HepG2 (cell line): ENCODE measurements around the gene ANG. TPM values are rescaled to one million over a fixed set of nuclear protein-coding genes. Genes with fewer than 3 reads are reported as not detected.
A peak's percentile ranks its signal among the peaks of the same experiment; 100 is the strongest.

Source experiments
- CBFB ChIP-seq: sonication (generic); formaldehyde crosslinking; IDR thresholded peaks from 2 replicates; pipeline ENCODE4 v1.4.0; 2020; ENCODE audit warnings: missing genetic modification reagents
- CENPT ChIP-seq: sonication (generic); formaldehyde crosslinking; IDR thresholded peaks from 2 replicates; pipeline ENCODE4 v1.8.0; 2022; ENCODE audit warnings: low read depth, mild to moderate bottlenecking, moderate library complexity, missing genetic modification reagents
- HMGXB4 ChIP-seq, 2 experiments: sonication (generic) in 1 of 2; formaldehyde crosslinking in 1 of 2; IDR thresholded peaks; 2 replicates each; pipeline versions ENCODE4 v1.4.0 to v1.6.1; 2018 to 2020; ENCODE audit warnings: missing genetic modification reagents in 2 of 2, borderline replicate concordance in 1 of 2, low read depth in 1 of 2, mild to moderate bottlenecking in 1 of 2, missing biosample characterization in 1 of 2
- HNF4A ChIP-seq: sonication (generic); formaldehyde crosslinking; IDR thresholded peaks from 2 replicates; pipeline ENCODE4 v1.4.0; 2020; ENCODE audit warnings: missing genetic modification reagents
- MAFF ChIP-seq: IDR thresholded peaks from 2 replicates; pipeline ENCODE4 v1.6.1; 2011; ENCODE audit warnings: low read depth, low read length, improper control_type of control experiment
- MXD4 ChIP-seq: IDR thresholded peaks from 2 replicates; pipeline ENCODE4 v1.6.1; 2016; ENCODE audit warnings: mild to moderate bottlenecking, missing biosample characterization, missing genetic modification reagents
- MYC ChIP-seq: sonication (generic); formaldehyde crosslinking; IDR thresholded peaks from 2 replicates; pipeline ENCODE4 v1.9.0; 2021; ENCODE audit warnings: missing genetic modification reagents, borderline replicate concordance
- PAX8 ChIP-seq: sonication (generic); formaldehyde crosslinking; IDR thresholded peaks from 2 replicates; pipeline ENCODE4 v1.8.0; 2022; ENCODE audit warnings: mild to moderate bottlenecking, missing genetic modification reagents, borderline replicate concordance
- PHF21A ChIP-seq: sonication (generic); formaldehyde crosslinking; IDR thresholded peaks from 2 replicates; pipeline ENCODE4 v1.5.0; 2020; ENCODE audit warnings: mild to moderate bottlenecking, missing genetic modification reagents
- SETDB1 ChIP-seq: sonication (generic); formaldehyde crosslinking; IDR thresholded peaks from 2 replicates; pipeline ENCODE4 v1.5.1; 2020; ENCODE audit warnings: missing genetic modification reagents, mild to moderate bottlenecking, borderline replicate concordance
- SRSF1 ChIP-seq: fragments of 200-400 bp; formaldehyde crosslinking; optimal IDR thresholded peaks from 2 replicates; pipeline ENCODE3; 2017; ENCODE audit warnings: mild to moderate bottlenecking, low read depth, low read length, moderate library complexity
- ZNF276 ChIP-seq: sonication (generic); formaldehyde crosslinking; IDR thresholded peaks from 2 replicates; pipeline ENCODE4 v1.4.0; 2020; ENCODE audit warnings: mild to moderate bottlenecking, low read depth, missing genetic modification reagents
- ZNF292 ChIP-seq: sonication (generic); formaldehyde crosslinking; IDR thresholded peaks from 2 replicates; pipeline ENCODE4 v1.8.1; 2022; ENCODE audit warnings: mild to moderate bottlenecking, low read depth, missing genetic modification reagents, borderline replicate concordance
- ZNF441 ChIP-seq: sonication (generic); formaldehyde crosslinking; IDR thresholded peaks from 2 replicates; pipeline ENCODE4 v1.7.0; 2021; ENCODE audit warnings: missing genetic modification reagents, borderline replicate concordance
- ZNF530 ChIP-seq: sonication (generic); formaldehyde crosslinking; IDR thresholded peaks from 2 replicates; pipeline ENCODE4 v1.5.0; 2020; ENCODE audit warnings: low read depth, mild to moderate bottlenecking, missing genetic modification reagents
- ZNF570 ChIP-seq: sonication (generic); formaldehyde crosslinking; IDR thresholded peaks from 2 replicates; pipeline ENCODE4 v1.4.0; 2020; ENCODE audit warnings: mild to moderate bottlenecking, missing genetic modification reagents, borderline replicate concordance
- polyA plus RNA-seq, 8 experiments: library from polyadenylated mRNA; depleted of rRNA in 3 of 8; stranded (reverse) in 7 of 8; unstranded in 1 of 8; fragments of >200 nt; fragmentation: Illumina TruSeq in 4 of 8; extraction: Trizol in 4 of 8; gene quantifications; 2 replicates each; pipeline versions ENCODE4 v1.2.1 to v1.2.3, GENCODE V29; 2011 to 2016; ENCODE audit warnings: low read depth in 4 of 8, missing spikeins in 1 of 8, mixed read lengths in 1 of 8; ENCODE audit not compliant: insufficient read depth in 1 of 8
- total RNA-seq, 5 experiments: library from RNA; depleted of rRNA; stranded (reverse); fragments of >200 nt; fragmentation: Illumina TruSeq; extraction: Trizol; gene quantifications; 2 replicates each; pipeline ENCODE4 v1.2.3, GENCODE V29; 2016; ENCODE audit warnings: low read depth in 1 of 5
- TF ChIP-seq, protein P1 (sequence below): sonication (generic); formaldehyde crosslinking; IDR thresholded peaks from 2 replicates; pipeline ENCODE4 v1.4.0; 2020; ENCODE audit warnings: missing genetic modification reagents, mild to moderate bottlenecking, borderline replicate concordance
- TF ChIP-seq, protein P2 (sequence below): sonication (generic); formaldehyde crosslinking; IDR thresholded peaks from 2 replicates; pipeline ENCODE4 v1.4.0; 2020; ENCODE audit warnings: missing genetic modification reagents
- TF ChIP-seq, protein P3 (sequence below): sonication (generic); formaldehyde crosslinking; IDR thresholded peaks from 2 replicates; pipeline ENCODE4 v1.9.0; 2021; ENCODE audit warnings: missing genetic modification reagents, mild to moderate bottlenecking, borderline replicate concordance

The ANG gene
- total and polyA plus RNA-seq, 2 of the 13 experiments (the other 11 are each of a cell fraction or from before 2014, with no cell fraction given), result 83.6 to 401 TPM

GRCh38 chr14:20662968-20663732, 25.4 kb upstream of the ANG start (continued):
- TF ChIP-seq, protein P1, sequence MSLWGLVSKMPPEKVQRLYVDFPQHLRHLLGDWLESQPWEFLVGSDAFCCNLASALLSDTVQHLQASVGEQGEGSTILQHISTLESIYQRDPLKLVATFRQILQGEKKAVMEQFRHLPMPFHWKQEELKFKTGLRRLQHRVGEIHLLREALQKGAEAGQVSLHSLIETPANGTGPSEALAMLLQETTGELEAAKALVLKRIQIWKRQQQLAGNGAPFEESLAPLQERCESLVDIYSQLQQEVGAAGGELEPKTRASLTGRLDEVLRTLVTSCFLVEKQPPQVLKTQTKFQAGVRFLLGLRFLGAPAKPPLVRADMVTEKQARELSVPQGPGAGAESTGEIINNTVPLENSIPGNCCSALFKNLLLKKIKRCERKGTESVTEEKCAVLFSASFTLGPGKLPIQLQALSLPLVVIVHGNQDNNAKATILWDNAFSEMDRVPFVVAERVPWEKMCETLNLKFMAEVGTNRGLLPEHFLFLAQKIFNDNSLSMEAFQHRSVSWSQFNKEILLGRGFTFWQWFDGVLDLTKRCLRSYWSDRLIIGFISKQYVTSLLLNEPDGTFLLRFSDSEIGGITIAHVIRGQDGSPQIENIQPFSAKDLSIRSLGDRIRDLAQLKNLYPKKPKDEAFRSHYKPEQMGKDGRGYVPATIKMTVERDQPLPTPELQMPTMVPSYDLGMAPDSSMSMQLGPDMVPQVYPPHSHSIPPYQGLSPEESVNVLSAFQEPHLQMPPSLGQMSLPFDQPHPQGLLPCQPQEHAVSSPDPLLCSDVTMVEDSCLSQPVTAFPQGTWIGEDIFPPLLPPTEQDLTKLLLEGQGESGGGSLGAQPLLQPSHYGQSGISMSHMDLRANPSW (CRISPR knock-in tag), result no peak
- TF ChIP-seq ZNF570 (CRISPR knock-in tag), result no peak
- TF ChIP-seq MAFF, result no peak
- TF ChIP-seq ZNF441 (CRISPR knock-in tag), result no peak
- TF ChIP-seq MXD4 (CRISPR knock-in tag), result no peak
- TF ChIP-seq HNF4A (CRISPR knock-in tag), result peak; percentile 32
- peak; percentile 94 to 95 for TF ChIP-seq HMGXB4 (CRISPR knock-in tag; IDR thresholded peaks at IDR 0.05; ENCODE audit: borderline replicate concordance in 1 of 2, low read depth in 1 of 2)
- TF ChIP-seq, protein P2, sequence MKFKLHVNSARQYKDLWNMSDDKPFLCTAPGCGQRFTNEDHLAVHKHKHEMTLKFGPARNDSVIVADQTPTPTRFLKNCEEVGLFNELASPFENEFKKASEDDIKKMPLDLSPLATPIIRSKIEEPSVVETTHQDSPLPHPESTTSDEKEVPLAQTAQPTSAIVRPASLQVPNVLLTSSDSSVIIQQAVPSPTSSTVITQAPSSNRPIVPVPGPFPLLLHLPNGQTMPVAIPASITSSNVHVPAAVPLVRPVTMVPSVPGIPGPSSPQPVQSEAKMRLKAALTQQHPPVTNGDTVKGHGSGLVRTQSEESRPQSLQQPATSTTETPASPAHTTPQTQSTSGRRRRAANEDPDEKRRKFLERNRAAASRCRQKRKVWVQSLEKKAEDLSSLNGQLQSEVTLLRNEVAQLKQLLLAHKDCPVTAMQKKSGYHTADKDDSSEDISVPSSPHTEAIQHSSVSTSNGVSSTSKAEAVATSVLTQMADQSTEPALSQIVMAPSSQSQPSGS (CRISPR knock-in tag), result no peak
- no peak for TF ChIP-seq SETDB1
- TF ChIP-seq, protein P3, sequence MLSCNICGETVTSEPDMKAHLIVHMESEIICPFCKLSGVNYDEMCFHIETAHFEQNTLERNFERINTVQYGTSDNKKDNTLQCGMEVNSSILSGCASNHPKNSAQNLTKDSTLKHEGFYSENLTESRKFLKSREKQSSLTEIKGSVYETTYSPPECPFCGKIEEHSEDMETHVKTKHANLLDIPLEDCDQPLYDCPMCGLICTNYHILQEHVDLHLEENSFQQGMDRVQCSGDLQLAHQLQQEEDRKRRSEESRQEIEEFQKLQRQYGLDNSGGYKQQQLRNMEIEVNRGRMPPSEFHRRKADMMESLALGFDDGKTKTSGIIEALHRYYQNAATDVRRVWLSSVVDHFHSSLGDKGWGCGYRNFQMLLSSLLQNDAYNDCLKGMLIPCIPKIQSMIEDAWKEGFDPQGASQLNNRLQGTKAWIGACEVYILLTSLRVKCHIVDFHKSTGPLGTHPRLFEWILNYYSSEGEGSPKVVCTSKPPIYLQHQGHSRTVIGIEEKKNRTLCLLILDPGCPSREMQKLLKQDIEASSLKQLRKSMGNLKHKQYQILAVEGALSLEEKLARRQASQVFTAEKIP (CRISPR knock-in tag), result no peak
- TF ChIP-seq ZNF276, result no peak
- no peak for TF ChIP-seq ZNF530
- TF ChIP-seq PAX8 (CRISPR knock-in tag), result no peak
- TF ChIP-seq ZNF292 (CRISPR knock-in tag), result no peak
- TF ChIP-seq CBFB (CRISPR knock-in tag), result no peak
- TF ChIP-seq MYC (CRISPR knock-in tag), result no peak
- TF ChIP-seq CENPT, result no peak
- TF ChIP-seq SRSF1, result no peak
- TF ChIP-seq PHF21A (CRISPR knock-in tag), result no peak
